ENCODE data around the gene TSPAN18. TPM values are rescaled to one million over a fixed set of nuclear protein-coding genes. Genes with fewer than 3 reads are reported as not detected.

Gene TSPAN18
- total RNA-seq, 2 donors from 2014 or later = 3.4 to 13.4 TPM

DNA sequence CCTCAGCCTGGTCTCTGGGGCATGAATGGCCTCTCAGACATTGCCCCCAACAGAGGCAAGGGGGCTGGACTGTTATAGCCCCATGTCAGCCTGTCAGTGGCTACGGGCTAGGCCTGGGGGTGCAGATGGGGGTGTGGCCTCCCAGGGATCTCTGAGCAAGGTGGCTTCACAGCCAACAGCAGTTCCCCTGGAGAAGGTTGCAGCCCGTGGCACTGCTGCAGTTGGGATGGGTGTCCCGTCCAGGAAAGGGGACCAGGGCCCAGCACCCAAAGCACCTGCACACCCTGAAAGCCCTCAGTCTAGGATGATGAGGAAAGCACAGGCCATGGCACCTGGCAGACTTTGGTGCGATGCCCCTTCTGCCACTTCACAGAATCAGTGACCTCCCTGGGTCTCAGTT is 122.7 kb downstream of the TSPAN18 start:
- H3K9ac ChIP-seq (ENCODE audit: low read depth in 2 of 2, low read length in 2 of 2) = no peak overlapping the region
- intact Hi-C loops (cut with DNase I) = no loop called here
- DNase-seq = no peak
- no peak overlapping the region for H3K27ac ChIP-seq
- no peak overlapping the region for H3K4me3 ChIP-seq
- H3K4me1 ChIP-seq = no peaks in the 10 kb centered on the region
- no peaks in the 10 kb centered on the region for H3K27me3 ChIP-seq
- H3K36me3 ChIP-seq = no peaks in the 10 kb centered on the region
- TF ChIP-seq, protein P1, sequence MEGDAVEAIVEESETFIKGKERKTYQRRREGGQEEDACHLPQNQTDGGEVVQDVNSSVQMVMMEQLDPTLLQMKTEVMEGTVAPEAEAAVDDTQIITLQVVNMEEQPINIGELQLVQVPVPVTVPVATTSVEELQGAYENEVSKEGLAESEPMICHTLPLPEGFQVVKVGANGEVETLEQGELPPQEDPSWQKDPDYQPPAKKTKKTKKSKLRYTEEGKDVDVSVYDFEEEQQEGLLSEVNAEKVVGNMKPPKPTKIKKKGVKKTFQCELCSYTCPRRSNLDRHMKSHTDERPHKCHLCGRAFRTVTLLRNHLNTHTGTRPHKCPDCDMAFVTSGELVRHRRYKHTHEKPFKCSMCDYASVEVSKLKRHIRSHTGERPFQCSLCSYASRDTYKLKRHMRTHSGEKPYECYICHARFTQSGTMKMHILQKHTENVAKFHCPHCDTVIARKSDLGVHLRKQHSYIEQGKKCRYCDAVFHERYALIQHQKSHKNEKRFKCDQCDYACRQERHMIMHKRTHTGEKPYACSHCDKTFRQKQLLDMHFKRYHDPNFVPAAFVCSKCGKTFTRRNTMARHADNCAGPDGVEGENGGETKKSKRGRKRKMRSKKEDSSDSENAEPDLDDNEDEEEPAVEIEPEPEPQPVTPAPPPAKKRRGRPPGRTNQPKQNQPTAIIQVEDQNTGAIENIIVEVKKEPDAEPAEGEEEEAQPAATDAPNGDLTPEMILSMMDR (IDR thresholded peaks at IDR 0.05) = no peak
- H3K9me3 ChIP-seq = no peaks in the 10 kb centered on the region

DNA sequence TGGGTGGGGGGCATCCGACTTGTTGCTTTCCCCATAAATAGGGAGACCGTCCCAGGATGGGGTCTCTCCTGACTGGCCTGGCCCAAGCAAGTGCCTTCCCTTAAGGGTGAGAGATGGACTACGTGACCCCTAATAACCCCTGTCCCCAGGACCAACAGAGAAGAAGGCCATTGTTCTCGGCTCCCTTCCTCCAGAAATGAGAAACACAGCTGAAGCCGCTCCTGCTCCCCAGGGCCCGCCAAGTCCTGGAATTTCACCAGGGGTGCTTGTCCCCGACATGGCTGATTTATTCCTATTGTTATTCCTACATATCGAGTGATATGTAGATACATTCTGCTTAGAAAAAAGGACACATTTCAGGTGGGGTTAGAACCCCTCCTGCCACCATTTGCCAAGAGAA is 123.2 kb downstream of the TSPAN18 start:
- Histone ChIP-seq H3K27ac (no peak overlapping the region), H3K4me1 (no peaks in the 10 kb centered on the region), H3K27me3 (no peaks in the 10 kb centered on the region), H3K36me3 (no peaks in the 10 kb centered on the region), H3K4me3 (no peak overlapping the region), H3K9me3 (no peaks in the 10 kb centered on the region), H3K9ac (ENCODE audit: low read depth in 2 of 2, low read length in 2 of 2) (no peak overlapping the region)
- intact Hi-C loops (cut with DNase I) = no loop called here
- DNase-seq = no peak
- TF ChIP-seq, protein P1 (IDR thresholded peaks at IDR 0.05) = no peak

DNA sequence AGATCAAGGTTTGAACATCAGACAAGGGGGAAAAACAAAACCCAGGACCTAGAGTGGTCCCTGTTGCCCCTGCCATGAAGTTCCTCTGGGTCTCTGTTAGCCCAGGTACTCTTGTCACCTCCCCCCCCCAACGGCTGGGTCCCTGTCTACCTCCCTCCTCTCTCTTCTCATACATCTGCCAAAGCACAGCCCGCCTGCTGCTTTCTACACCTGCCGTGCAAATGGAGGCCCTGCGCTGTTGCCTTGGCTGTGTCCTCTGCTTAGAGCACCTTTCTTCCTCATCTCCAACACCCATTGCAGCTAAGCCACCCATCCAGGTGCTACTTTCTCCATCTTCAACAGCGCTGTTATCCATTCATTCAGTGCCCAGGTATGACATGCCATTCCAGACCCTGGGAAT is 124.7 kb downstream of the TSPAN18 start:
- H3K4me1 ChIP-seq = no peaks in the 10 kb centered on the region
- H3K27me3 ChIP-seq = no peaks in the 10 kb centered on the region
- TF ChIP-seq, protein P1 (IDR thresholded peaks at IDR 0.05) = no peak
- no peak overlapping the region for H3K27ac ChIP-seq
- intact Hi-C loops (cut with DNase I) = no loop called here
- H3K4me3 ChIP-seq = no peak overlapping the region
- H3K9me3 ChIP-seq = no peaks in the 10 kb centered on the region
- no peak overlapping the region for H3K9ac ChIP-seq (ENCODE audit: low read depth in 2 of 2, low read length in 2 of 2)
- DNase-seq = no peak
- H3K36me3 ChIP-seq = no peaks in the 10 kb centered on the region

DNA sequence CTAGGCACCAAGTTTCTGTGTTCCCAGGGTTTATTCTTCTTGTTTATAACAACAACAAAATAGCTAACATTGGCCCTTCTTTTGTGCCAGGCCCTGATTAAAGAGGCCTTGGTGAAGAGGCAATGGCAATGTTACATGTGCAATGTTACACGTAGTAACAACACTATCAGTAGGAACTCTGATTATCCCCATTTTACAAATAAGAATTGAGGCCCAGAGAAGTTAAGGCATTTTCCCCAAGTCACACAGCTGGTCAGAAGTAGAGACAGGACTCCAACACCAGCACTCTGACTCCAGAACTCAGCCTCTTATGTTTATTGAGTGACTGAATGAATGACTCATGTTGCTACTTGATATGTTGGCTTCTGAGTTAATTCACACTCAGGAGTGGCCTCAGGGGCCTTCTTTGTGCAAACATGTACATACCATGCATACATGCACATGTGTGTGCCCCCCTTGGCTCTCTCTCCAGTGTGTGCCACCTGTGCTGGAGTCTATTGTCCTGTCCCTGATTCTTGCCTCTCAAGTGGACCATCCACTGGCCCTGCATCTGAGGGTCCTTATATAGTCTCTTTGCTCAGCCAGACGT is 125.5 kb downstream of the TSPAN18 start:
- no peak for DNase-seq
- Histone ChIP-seq H3K9ac (ENCODE audit: low read depth in 2 of 2, low read length in 2 of 2) (no peak overlapping the region), H3K27me3 (no peaks in the 10 kb centered on the region), H3K4me3 (no peak overlapping the region), H3K36me3 (no peaks in the 10 kb centered on the region), H3K27ac (no peak overlapping the region), H3K4me1 (no peaks in the 10 kb centered on the region), H3K9me3 (no peaks in the 10 kb centered on the region)
- intact Hi-C loops (cut with DNase I) = no loop called here
- TF ChIP-seq, protein P1 (IDR thresholded peaks at IDR 0.05) = no peak

GRCh38 chr11:44852952-44853351 is 126.2 kb downstream of the TSPAN18 start:
- Histone ChIP-seq H3K4me1 (no peaks in the 10 kb centered on the region), H3K27ac (no peak overlapping the region), H3K27me3 (no peaks in the 10 kb centered on the region), H3K9me3 (no peaks in the 10 kb centered on the region), H3K9ac (ENCODE audit: low read depth in 2 of 2, low read length in 2 of 2) (no peak overlapping the region), H3K4me3 (no peak overlapping the region), H3K36me3 (no peaks in the 10 kb centered on the region)
- TF ChIP-seq, protein P1 (IDR thresholded peaks at IDR 0.05) = no peak
- intact Hi-C loops (cut with DNase I) = no loop called here
- no peak for DNase-seq

All from colonic mucosa (tissue), 4 donors.